Inflammatory macrophage (primary cell): Measurements from ENCODE around the gene LCE1E.
A peak's percentile ranks its signal among the peaks of the same experiment; 100 is the strongest.

Experiments used
- DNase-seq, 2 donors: peaks; one replicate each; pipeline ENCODE4 v3.0.0-alpha.2; 2020 to 2022
- total RNA-seq, 18 experiments: gene quantifications; one replicate each; lab custom pipeline; 2026; ENCODE audit warnings: mixed read lengths in 6 of 18, inconsistent platforms in 2 of 18; lab: John Stamatoyannopoulos, UW

LCE1E gene, protein sequence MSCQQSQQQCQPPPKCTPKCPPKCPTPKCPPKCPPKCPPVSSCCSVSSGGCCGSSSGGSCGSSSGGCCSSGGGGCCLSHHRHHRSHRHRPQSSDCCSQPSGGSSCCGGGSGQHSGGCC
- 0 to 0.03 (median 0) reads per million in 18 experiments for total RNA-seq

DNA sequence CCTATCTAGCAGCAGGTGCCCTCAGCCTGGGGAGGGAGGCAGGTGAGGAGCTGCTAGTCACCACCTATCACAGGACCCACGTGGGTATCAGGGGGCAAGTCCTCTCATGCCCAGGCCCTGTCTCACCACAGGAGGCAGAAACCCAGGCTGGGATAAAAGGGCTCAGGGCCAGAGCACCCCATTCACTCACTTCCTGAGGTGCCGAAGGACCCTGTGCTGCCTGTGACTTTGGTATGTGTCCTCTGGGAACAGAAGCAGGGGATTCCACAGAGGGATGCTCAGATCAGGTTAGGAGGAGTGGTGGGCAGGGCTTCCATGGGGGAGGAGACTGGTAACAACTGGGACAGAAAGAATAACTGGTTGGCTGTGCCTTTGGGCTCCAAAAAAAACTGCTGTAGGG, at the start of gene LCE1E:
LCE1E (plus strand) TSS at position 181 of the 400 bp plus-strand sequence. CDS start 1,043 bp downstream, outside the sequence.
- no peak for DNase-seq

DNA sequence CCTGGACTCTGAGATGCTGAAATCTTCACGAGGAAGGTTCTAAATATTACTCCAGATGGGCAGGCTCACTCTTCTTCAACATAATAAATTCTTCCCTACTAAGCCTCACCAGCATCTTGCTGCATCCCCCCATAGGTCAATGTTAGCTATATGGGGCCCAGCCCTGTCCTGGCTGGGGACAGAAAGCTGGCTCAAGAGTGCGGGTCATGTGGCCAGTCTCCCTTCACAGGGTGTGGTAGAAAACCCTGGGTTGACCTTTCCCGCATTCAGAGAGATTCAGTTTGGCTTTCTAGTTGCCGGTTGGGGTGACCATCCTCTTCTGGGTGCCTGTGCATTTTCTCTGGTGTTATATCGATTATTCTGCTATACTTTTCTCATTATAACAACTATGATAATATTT, 48.1 kb upstream of the LCE1E start:
- no peak for DNase-seq

DNA sequence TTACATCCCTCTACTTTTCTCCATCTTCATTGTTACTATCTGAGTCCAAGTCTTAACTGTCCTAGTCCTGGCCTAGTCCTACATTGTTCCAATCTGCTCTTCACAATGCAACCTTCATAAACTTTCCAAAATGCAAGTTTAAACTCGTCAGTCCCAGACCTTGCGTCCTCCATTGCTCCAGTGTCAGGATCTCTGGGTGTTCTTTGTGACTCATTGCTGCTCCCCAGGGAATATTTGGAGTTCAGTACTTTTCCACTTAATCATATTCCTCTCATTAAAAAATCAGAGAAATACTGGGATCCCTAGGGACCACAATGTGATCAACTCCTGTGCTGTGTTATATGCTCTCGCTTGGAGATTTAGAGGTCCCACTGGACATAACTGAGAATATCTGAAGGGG, 46.2 kb upstream of the LCE1E start:
- no peak for DNase-seq

- DNase-seq = no peak
Observed at GRCh38 chr1:152741656-152742055, 44.4 kb upstream of the LCE1E start.

DNA sequence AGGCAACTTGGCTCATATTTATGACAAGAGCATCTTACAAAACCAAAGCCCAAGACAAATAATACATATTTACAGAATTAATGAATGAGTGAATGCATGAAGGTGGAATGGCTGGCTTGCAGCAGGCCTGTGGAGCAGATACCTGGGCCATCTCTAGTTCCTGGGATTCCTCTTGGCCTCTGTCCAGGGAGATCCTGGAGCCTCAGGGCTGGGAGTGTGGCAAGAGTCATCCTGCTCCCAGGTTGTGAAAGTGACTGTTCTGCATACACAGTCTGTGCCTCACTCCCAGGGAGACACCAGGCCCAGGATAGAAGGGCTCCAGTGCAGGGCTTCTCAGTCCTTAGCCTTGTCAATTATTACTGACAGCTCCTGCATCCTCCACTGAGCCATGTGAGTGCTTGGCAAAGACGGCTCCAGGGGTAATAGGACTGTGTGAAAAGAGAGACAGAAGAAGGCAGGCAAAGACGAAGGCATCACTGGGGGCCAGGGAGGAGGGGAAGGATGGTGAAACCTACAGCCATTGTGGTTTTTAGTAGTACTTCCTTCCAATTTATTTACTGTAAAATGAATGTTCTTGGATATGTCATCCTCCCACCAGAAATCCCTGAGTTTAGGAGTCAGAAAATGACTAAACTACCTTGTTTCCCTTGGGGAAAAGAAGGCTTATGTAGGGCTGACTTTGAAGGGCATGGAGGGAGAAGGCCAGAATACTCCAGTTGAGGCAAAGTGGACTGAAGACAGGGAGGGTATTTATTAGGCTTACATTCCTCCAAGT, 42.5 kb upstream of the LCE1E start:
- no peak for DNase-seq

DNA sequence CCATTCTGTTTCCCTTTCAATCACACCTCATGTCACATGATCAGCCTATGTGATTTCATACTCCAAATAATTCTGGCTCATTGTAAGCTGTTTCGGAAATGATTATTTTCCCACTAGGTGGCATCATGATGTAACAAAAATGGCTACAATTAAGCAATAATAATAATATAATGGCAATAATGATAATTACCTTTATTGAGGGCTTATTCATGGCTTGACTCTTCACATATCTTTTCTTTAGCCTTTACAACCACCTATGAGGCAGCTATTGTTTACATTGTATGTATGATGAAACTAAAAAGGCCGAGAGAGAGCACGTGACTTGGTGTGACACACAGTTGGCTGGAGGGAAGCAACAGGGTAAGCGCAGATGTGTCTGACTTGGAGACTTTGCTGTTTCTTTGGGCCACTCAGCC, 40.8 kb upstream of the LCE1E start:
- no peak for DNase-seq

- no peak for DNase-seq
Observed at GRCh38 chr1:152745765-152746444, 40.2 kb upstream of the LCE1E start.

DNA sequence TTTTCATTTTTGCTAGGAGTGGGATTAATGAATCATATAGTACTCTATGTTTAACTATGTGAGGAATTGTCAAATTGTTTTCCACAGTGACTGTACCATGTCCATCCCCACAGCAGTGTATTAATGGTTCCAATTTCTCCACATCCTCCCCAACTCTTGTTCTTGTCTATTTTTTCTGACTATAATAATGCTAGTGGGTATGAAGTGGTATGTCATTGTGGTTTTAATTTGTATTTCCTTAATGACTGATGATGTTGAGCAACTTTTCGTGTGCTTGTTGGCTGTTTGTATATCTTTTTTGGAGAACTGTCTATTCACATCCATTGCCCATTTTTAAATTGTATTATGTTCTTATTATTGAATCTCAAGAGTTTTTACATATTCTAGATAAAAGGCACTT, 38.2 kb upstream of the LCE1E start:
- no peak for DNase-seq

DNA sequence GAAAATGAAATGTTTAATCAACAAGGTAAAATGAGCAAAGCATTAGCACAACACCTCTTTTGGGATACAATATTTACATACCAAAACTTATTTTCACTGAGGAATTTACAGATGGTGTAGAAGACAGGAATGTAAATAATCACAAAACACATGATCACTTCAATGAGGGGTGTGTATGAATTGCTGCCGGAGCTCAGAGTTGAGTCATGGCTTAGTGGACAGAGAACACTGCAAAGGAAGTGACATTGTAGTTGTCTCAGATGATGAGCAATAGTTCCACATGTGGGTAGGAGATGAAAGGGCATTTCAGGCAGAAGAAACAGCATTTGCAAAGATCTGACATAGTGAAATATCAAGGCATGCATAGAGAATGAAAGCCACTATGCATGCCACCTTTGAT, 33.8 kb upstream of the LCE1E start:
- DNase-seq = no peak

DNA sequence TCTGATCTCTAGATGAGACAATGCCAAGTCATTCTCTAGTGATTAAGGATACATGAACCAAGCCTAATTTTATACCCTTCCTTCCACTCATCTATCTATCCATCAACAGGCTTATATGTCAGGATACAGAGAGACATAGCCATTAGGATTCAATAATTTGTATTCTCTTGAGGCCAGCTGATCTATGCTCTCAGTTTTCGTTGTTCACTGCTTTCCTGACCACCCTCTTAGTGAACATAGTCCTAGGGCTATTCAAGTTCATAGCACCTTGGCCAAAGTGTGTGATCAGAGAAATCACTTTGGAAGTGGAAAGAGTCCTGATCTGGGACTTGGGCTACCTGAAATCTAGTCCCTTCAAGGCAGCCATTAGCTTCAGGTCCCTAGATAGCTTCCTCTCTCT, 32.5 kb upstream of the LCE1E start:
- DNase-seq = no peak

DNA sequence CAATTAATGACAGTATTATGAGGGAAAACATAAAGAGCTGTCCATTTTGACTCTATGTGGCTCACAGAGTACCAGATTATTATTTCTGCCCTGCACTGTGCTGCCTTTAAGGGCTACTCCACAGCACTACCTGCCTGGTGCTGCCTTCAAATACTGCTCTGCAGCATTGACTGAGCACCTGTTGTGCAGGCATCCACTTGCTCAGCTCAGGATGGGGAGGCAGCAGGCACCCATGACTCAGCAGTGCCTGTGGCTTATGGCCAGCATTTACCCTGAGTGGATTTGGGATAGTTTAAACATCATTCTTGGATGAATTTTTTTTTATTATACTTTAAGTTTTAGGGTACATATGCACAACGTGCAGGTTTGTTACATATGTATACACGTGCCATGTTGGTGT, 29.2 kb upstream of the LCE1E start:
- DNase-seq = no peak

- no peak for DNase-seq
Observed at GRCh38 chr1:152757747-152758146, 28.3 kb upstream of the LCE1E start, which contains the start of gene KPRP. TSS of gene KPRP (plus strand) at chr1:152758025. CDS start at chr1:152759589, 1,564 bp downstream.

GRCh38 chr1:152758636-152759035, 27.4 kb upstream of the LCE1E start:
- no peak for DNase-seq

DNA sequence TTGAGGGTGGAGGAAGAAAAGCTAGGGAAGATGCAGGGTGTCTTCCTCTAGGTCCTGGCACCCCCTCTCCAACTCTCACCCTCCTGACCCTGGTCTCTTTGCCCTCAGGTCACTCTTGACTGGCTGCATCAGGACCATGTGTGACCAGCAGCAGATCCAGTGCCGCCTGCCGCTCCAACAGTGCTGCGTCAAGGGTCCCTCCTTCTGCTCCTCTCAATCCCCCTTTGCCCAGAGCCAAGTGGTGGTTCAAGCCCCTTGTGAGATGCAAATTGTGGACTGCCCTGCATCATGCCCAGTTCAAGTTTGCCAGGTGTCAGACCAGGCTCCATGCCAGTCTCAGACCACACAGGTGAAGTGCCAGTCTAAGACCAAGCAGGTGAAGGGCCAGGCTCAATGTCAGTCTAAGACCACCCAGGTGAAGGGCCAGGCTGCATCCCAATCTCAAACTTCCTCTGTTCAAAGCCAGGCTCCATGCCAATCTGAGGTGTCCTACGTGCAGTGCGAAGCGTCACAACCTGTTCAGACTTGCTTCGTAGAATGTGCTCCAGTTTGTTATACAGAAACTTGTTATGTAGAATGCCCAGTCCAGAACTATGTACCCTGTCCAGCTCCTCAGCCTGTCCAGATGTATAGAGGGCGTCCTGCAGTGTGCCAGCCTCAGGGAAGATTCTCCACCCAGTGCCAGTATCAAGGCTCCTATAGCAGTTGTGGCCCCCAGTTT, 26.4 kb upstream of the LCE1E start:
- no peak for DNase-seq

DNA sequence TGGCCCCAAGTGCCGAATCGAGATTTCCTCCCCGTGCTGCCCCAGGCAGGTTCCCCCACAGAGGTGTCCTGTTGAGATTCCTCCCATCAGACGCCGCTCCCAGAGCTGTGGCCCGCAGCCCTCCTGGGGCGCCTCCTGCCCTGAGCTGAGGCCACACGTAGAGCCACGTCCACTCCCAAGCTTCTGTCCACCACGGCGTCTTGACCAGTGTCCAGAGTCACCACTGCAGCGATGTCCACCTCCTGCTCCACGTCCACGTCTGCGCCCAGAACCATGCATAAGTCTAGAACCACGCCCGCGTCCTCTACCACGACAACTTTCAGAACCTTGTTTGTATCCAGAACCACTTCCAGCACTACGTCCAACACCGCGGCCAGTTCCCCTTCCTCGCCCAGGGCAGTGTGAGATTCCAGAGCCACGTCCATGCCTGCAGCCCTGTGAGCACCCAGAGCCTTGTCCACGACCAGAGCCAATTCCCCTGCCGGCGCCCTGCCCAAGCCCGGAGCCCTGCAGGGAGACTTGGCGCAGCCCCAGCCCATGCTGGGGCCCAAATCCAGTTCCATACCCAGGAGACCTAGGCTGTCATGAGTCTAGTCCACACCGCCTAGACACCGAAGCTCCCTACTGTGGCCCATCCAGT, 25.4 kb upstream of the LCE1E start:
- DNase-seq = no peak

DNA sequence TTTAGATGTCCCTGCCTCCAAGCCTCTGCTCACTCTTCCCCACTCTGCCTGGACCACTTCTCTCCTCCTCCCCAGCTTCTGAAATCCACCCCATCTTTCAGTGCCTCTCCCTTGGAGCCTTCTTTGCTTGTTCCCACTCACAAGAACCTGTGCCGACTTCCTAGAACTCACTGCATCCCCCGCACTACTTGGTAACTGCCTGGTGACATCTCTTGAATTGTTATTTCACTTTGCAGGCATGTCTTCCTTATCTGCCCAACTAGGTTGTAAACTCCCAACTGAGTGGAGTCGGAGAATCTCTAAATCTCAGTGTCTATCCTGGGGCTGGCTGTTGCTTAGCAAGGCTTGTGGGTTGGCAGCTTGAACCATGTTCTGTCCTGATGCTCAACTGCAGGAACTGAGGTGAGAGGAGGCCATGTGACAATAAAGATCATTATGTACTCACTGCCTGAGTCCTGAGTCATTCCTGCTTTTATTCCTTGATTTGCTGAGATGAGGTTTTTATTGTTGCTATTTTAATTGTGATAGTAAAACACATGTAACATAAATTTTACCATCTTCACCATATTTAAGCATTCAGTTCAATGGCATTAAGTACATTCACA, 24.3 kb upstream of the LCE1E start:
- DNase-seq = no peak

GRCh38 chr1:152768847-152769533, 17.1 kb upstream of the LCE1E start:
- DNase-seq = no peak

- no peak for DNase-seq
Observed at GRCh38 chr1:152770411-152770810, 15.6 kb upstream of the LCE1E start.

- no peak for DNase-seq
Observed at GRCh38 chr1:152774875-152775274, 11.2 kb upstream of the LCE1E start, which contains the start of gene LCE1F. TSS of gene LCE1F (plus strand) at chr1:152775140. CDS start at chr1:152776372, 1,232 bp downstream.

DNA sequence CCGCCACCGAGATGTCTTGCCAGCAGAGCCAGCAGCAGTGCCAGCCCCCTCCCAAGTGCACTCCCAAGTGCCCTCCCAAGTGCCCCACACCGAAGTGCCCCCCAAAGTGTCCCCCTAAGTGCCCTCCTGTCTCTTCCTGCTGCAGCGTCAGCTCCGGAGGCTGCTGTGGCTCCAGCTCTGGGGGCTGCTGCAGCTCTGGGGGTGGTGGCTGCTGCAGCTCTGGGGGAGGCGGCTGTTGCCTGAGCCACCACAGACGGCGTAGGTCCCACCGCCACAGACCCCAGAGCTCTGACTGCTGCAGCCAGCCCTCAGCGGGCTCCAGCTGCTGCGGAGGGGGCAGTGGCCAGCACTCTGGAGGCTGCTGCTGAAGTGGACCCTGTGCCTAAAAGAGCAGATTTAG, 9.7 kb upstream of the LCE1E start:
- DNase-seq = no peak

- DNase-seq = peak in 1 of 2 donors; percentile 8
Observed at GRCh38 chr1:152777510-152778137, 8.4 kb upstream of the LCE1E start.
